RWPE2 (cell line): ENCODE data around the gene TANC1.

ENCODE experiments used
- ATAC-seq: fragments of 200-7000 bp; cut with Tn5 transposase; 3 replicates; pipeline ENCODE4 v1.9.1; 2021; ENCODE audit warnings: low read depth
- DNase-seq: peaks from one replicate; pipeline ENCODE4 v3.0.0-alpha.2; 2020; ENCODE audit warnings: low spot score
- H3K27ac ChIP-seq: fragments of 450-650 bp; 2 replicates; pipeline ENCODE4 v1.5.1; 2017; ENCODE audit warnings: mild to moderate bottlenecking; ENCODE audit not compliant: poor library complexity, severe bottlenecking
- H3K27me3 ChIP-seq: fragments of 250-450 bp; sonication (Bioruptor Pico); 2 replicates; pipeline ENCODE4 v1.5.1; 2021; ENCODE audit warnings: mild to moderate bottlenecking, moderate library complexity; ENCODE audit not compliant: insufficient read depth, poor library complexity, severe bottlenecking
- H3K36me3 ChIP-seq: fragments of 250-450 bp; sonication (Bioruptor Pico); 2 replicates; pipeline ENCODE4 v1.5.1; 2020; ENCODE audit warnings: low read depth, mild to moderate bottlenecking, moderate library complexity
- H3K4me1 ChIP-seq: fragments of 250-450 bp; sonication (Bioruptor Pico); 2 replicates; pipeline ENCODE4 v1.5.1; 2021; ENCODE audit warnings: mild to moderate bottlenecking, moderate library complexity; ENCODE audit not compliant: insufficient read depth, poor library complexity, severe bottlenecking
- H3K4me3 ChIP-seq: fragments of 250-450 bp; sonication (Bioruptor Pico); 2 replicates; pipeline ENCODE4 v1.5.1; 2021; ENCODE audit warnings: mild to moderate bottlenecking, moderate library complexity; ENCODE audit not compliant: severe bottlenecking
- H3K9me3 ChIP-seq: fragments of 250-450 bp; sonication (Bioruptor Pico); 2 replicates; pipeline ENCODE4 v1.5.1; 2021; ENCODE audit warnings: mild to moderate bottlenecking, moderate library complexity; ENCODE audit not compliant: severe bottlenecking
- CTCF ChIP-seq: fragments of 450-650 bp; IDR thresholded peaks from one replicate; pipeline ENCODE4 v1.5.1; 2017; ENCODE audit warnings: mild to moderate bottlenecking, moderate library complexity; ENCODE audit not compliant: poor library complexity, severe bottlenecking

Gene TANC1

GRCh38 chr2:159088906-159089305 is 120.5 kb downstream of the TANC1 start:
- Histone ChIP-seq H3K27ac (peak overlapping the region; percentile 95), H3K36me3 (0 out of 2 replicates have a peak, but pooled peaks cover 6% of the 10 kb centered on the region), H3K4me3 (no peak overlapping the region), H3K9me3 (no peaks in the 10 kb centered on the region), H3K27me3 (no peaks in the 10 kb centered on the region), H3K4me1 (peaks cover 51% of the 10 kb centered on the region)
- no peak for TF ChIP-seq CTCF
- ATAC-seq (no peak), DNase-seq (no peak)

GRCh38 chr2:159089543-159089942 is 121.1 kb downstream of the TANC1 start:
- Histone ChIP-seq H3K27me3 (no peaks in the 10 kb centered on the region), H3K27ac (peak overlapping the region; percentile 95), H3K36me3 (0 out of 2 replicates have a peak, but pooled peaks cover 6% of the 10 kb centered on the region), H3K9me3 (no peaks in the 10 kb centered on the region), H3K4me3 (no peak overlapping the region), H3K4me1 (peaks cover 51% of the 10 kb centered on the region)
- ATAC-seq, result no peak
- DNase-seq, result no peak
- no peak for TF ChIP-seq CTCF

- TF ChIP-seq CTCF, result no peak
- Histone ChIP-seq H3K9me3 (no peaks in the 10 kb centered on the region), H3K36me3 (0 out of 2 replicates have a peak, but pooled peaks cover 6% of the 10 kb centered on the region), H3K4me1 (peaks cover 51% of the 10 kb centered on the region), H3K27ac (peak overlapping the region; percentile 95), H3K4me3 (no peak overlapping the region), H3K27me3 (no peaks in the 10 kb centered on the region)
- peak; percentile 75 for ATAC-seq
- DNase-seq, result peak; percentile 66
These were observed 122.2 kb downstream of the TANC1 start for GRCh38 chr2:159090514-159091201.

DNA sequence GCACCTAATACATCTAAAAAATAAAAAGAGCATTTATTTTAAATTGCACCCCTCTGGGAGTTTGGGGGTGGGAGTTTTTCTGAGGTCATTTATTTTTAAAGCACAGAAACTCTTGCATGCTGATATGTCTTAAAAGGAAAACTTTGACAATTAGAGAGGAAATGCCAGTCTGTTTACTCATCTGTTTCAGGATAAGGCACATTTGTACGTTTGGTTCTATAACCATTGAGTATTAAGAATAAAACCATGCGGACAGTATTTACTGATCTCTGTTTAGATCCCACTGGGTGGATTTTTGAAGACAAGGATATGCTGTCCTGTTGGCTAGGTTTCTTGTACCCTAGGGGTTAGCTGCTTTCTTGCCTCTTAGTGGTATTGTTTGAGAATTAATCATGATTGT is 122.9 kb downstream of the TANC1 start:
- Histone ChIP-seq H3K27me3 (no peaks in the 10 kb centered on the region), H3K27ac (peak overlapping the region; percentile 95), H3K9me3 (no peaks in the 10 kb centered on the region), H3K4me1 (peaks cover 51% of the 10 kb centered on the region), H3K4me3 (no peak overlapping the region), H3K36me3 (0 out of 2 replicates have a peak, but pooled peaks cover 6% of the 10 kb centered on the region)
- ATAC-seq (peak; percentile 62), DNase-seq (no peak)
- no peak for TF ChIP-seq CTCF

GRCh38 chr2:159091976-159092375 is 123.5 kb downstream of the TANC1 start:
- Histone ChIP-seq H3K36me3 (peaks cover 9% of the 10 kb centered on the region; the same call in 1 of the 2 replicates), H3K4me1 (peaks cover 51% of the 10 kb centered on the region), H3K27ac (peak overlapping the region; percentile 95), H3K9me3 (no peaks in the 10 kb centered on the region), H3K27me3 (no peaks in the 10 kb centered on the region), H3K4me3 (no peak overlapping the region)
- TF ChIP-seq CTCF, result no peak
- ATAC-seq, result peak; percentile 33
- no peak for DNase-seq
